Subcutaneous adipose tissue (tissue), 4 donors: ENCODE measurements around the gene SHROOM3. TPM values are rescaled to one million over a fixed set of nuclear protein-coding genes. Genes with fewer than 3 reads are reported as not detected.

ENCODE experiments used
- total RNA-seq, 4 donors: library from RNA; depleted of rRNA; stranded (reverse); fragments of >200 nt; gene quantifications; one replicate each; pipeline ENCODE4 v1.1.0, GENCODE V29; 2016
- TF ChIP-seq, protein P1 (sequence below): fragments of 450-650 bp; IDR thresholded peaks from one replicate; pipeline ENCODE4 v1.5.1; 2016; ENCODE audit warnings: low read depth, mild to moderate bottlenecking, control low read depth, antibody characterized with exemption, moderate library complexity

Gene SHROOM3
- total RNA-seq, 4 donors from 2014 or later, result 0.22 to 0.38 (median 0.33) TPM; not detected in 1

DNA sequence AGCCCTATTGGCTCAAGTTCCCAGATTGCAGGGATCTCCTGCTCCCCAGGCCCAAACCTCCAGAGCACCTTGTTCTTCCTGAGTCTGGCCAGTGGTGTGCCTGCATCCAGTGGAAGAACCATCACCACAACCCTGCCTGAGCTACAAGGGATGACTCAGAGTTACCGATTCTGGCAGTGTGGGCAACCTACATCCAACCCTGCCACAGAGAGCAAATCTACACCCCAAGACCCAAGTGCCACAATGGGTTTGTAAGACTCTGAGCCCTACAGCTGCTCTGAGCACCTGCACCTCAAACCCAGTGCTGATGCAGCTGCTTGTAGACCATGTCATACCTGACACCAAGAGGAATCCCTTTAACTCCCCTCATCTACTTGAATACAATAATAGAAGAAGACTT lies 352.9 kb downstream of the SHROOM3 start:
- TF ChIP-seq, protein P1, sequence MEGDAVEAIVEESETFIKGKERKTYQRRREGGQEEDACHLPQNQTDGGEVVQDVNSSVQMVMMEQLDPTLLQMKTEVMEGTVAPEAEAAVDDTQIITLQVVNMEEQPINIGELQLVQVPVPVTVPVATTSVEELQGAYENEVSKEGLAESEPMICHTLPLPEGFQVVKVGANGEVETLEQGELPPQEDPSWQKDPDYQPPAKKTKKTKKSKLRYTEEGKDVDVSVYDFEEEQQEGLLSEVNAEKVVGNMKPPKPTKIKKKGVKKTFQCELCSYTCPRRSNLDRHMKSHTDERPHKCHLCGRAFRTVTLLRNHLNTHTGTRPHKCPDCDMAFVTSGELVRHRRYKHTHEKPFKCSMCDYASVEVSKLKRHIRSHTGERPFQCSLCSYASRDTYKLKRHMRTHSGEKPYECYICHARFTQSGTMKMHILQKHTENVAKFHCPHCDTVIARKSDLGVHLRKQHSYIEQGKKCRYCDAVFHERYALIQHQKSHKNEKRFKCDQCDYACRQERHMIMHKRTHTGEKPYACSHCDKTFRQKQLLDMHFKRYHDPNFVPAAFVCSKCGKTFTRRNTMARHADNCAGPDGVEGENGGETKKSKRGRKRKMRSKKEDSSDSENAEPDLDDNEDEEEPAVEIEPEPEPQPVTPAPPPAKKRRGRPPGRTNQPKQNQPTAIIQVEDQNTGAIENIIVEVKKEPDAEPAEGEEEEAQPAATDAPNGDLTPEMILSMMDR, result no peak

DNA sequence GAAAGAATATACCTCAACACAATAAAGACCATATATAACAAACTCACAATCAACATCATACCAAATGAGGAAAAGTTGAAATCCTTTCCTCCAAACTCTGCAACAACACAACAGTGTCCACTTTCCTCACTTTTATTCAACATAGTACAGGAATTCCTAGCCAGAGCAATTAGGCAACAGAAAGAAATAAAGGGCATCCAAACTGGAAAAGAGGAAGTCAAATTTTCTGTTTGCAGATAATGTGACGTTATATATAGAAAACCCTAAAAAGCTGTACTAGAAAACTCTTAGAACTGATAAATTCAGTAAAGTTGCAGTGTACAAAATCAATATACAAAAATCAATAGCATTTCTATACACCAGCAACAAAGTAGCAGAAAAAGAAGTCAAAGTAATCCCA lies 355.3 kb downstream of the SHROOM3 start:
- TF ChIP-seq, protein P1, result no peak

DNA sequence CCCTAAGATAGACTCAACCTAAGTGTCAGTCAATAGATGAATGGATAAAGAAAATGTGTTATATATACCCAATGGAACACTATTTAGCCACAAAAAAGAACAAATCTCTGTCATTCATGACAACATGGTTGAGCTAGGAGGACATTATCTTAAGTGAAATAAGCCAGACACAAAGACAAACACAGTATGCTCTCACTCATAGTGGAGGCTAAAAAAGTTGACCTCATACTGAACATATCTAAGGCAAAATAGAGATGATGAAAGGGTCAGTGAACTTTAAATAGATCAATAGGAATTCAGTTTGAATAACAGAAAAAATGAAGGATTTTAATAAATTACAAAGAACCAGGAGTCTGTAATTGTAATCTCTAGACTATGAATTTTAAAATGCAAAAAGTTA lies 356.4 kb downstream of the SHROOM3 start:
- TF ChIP-seq, protein P1, result no peak

DNA sequence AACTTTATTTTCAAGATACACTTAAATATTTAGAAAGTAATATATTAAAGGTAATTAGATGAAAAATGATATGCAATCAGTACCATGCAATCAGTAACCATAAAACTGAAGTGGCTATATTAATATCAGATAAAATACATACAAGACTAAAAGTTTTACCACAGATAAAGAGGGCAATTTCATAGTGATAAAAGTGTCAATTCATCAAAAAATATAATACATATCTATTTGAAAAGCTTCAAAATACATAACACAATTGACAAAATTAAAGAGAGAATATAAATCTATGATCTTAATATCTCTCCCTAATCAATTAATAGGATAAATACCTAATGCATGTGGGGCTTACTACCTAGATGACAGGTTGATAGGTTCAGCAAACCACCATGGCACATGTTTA lies 357.4 kb downstream of the SHROOM3 start:
- TF ChIP-seq, protein P1, result no peak

DNA sequence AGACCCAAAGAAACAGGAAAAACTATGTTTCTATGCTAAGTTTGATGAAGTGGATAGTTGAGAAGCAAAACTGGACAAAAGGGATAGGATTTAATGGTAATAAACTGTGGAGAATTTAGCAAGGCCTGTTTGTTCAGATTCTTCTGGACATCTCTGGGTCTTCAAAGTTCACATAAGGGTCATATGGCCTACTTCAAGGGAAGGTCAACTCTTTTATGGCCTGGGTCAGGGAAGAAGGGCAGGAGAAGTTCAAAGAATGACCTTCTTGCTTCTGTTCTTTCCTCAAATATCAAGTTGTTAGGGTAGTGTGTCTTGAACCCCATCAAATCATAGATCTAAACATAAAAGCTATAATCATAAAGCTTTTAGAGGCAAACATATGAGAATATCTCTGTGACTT lies 360.2 kb downstream of the SHROOM3 start:
- TF ChIP-seq, protein P1, result no peak

DNA sequence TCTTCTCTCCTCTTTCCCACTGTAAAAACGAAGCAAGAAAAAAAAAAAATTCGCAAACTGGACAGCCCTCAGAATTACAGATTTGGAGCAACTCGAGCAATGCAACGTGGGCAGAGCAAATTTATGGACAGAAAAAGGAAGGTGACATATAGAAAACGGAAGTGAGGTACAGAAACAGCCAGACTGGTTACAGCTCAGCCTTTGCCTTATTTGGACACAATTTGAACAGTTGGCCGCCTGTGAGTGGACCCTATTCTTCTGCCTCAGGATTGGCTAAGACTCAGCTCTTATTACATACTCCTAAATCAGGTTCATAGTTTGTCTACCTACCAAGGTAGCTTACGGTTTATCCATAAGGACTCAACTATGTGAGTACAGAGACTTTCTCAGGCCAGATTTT lies 364.1 kb downstream of the SHROOM3 start:
- TF ChIP-seq, protein P1, result no peak

DNA sequence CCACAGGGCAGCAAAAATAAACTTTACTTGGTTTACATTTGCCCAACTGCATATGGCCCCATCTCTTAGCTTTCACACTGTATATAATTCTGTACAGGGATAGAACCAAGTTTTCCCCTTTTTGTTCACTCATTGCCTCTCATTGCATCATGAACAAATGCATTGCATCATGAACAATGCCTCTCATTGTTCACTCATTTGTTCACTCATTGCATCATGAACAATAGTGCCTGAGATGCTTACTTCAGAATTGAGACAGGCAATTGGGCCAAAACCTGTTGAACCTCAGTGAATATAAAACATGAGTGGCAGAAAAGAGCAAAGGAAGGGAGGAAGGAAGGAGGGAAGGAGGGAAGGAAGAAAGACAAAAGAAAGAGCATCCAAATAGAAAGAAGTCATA lies 364.7 kb downstream of the SHROOM3 start:
- TF ChIP-seq, protein P1, result no peak
